ENCODE measurements around the gene MGAT4B.

DNA sequence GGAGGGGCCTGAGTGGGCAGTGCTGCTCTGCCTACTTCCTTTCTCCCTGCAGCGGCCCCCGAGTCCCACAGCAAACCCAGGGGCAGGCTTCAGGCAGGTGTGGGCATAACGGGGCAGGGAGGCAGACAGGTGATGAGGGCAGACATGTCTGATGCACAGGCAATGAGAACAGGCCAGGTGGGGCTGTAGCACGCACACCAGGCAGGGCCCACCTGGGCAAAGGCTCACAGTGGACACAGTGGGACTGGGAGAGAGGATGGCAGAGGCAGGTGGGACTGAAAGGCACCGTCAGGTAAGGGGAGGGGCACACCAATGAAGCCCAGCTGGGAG, 7.1 kb downstream of the MGAT4B start:
- TF ChIP-seq CTCF (conservative IDR thresholded peaks at IDR 0.05; ENCODE audit: low read length) (no peak), EZH2phosphoT487 (IDR thresholded peaks at IDR 0.05; ENCODE audit: borderline replicate concordance, low read depth, low read length) (no peak)
